H1 (cell line): ENCODE measurements around the gene IFT20. TPM values are rescaled to one million over a fixed set of nuclear protein-coding genes. Genes with fewer than 3 reads are reported as not detected.

Experiments
- PHF8 ChIP-seq: fragments of 200-600 bp; sonication (generic); conservative IDR thresholded peaks from 2 replicates; pipeline ENCODE4 v1.7.1; 2012; ENCODE audit warnings: low read depth, mild to moderate bottlenecking, inconsistent platforms, low read length, moderate library complexity
- polyA plus RNA-seq, 7 experiments: library from polyadenylated mRNA; depleted of rRNA in 3 of 7; stranded (reverse) in 5 of 7; unstranded in 2 of 7; fragments of >200 nt in 5 of 7; fragments of 200-250 nt in 2 of 7; gene quantifications; 1 replicate in 5 of 7; 2 replicates in 1 of 7; 4 replicates in 1 of 7; pipeline versions ENCODE4 v1.2.1 to v1.2.3, GENCODE V29; 2011 to 2013; ENCODE audit warnings: missing spikeins in 2 of 7, mixed read lengths in 2 of 7
- total RNA-seq: library from RNA; stranded (reverse); fragmentation: NEBNext Ultra II Directional; extraction: Animal tissue kit (Norgen Biotek cat#: 25700); gene quantifications from 2 replicates; pipeline ENCODE4 v1.2.1, GENCODE V29; 2021

Gene IFT20
- total and polyA plus RNA-seq, 2 of the 8 experiments (the other 6 are each of a cell fraction or from before 2014, with no cell fraction given), result 9.0 to 21.0 TPM

GRCh38 chr17:28368306-28368831, 33.1 kb upstream of the IFT20 start (continued):
- TF ChIP-seq PHF8, result no peak
